OCI-LY1 (cell line): ENCODE results near the gene KCNG4.

Source experiments
- CTCF ChIP-seq: fragments of 200-600 bp; sonication (generic), shearing (Covaris generic); IDR thresholded peaks from 2 replicates; pipeline ENCODE4 v1.5.1; 2017; ENCODE audit warnings: mild to moderate bottlenecking, antibody characterized with exemption, low read length, moderate library complexity, mixed read lengths
- EZH2 ChIP-seq: fragments of 200-600 bp; sonication (generic), shearing (Covaris generic); IDR thresholded peaks from 2 replicates; pipeline ENCODE4 v1.8.0; 2017; ENCODE audit warnings: borderline replicate concordance, mixed run types, mild to moderate bottlenecking, antibody characterized with exemption, low read length, moderate library complexity, mixed read lengths

- no peak for TF ChIP-seq CTCF
- no peak for TF ChIP-seq EZH2
These were observed 33.7 kb downstream of the KCNG4 start for GRCh38 chr16:84205976-84206691.
